ENCODE data around the gene GOSR2.
"Not testable (repeated sequence)": the region's sequence is repeated elsewhere in the genome, so short reads cannot be mapped to it uniquely, and the experiment has no call there.

Gene GOSR2

GRCh38 chr17:46930051-46930450, 7.1 kb downstream of the GOSR2 start:
- no peak for DNase-seq (ENCODE audit: low spot score)

- DNase-seq (ENCODE audit: low spot score), result no peak
Observed at GRCh38 chr17:46931596-46931995, 8.6 kb downstream of the GOSR2 start.

- DNase-seq (ENCODE audit: low spot score), result no peak
Observed at GRCh38 chr17:46935658-46936266, 12.8 kb downstream of the GOSR2 start.

DNA sequence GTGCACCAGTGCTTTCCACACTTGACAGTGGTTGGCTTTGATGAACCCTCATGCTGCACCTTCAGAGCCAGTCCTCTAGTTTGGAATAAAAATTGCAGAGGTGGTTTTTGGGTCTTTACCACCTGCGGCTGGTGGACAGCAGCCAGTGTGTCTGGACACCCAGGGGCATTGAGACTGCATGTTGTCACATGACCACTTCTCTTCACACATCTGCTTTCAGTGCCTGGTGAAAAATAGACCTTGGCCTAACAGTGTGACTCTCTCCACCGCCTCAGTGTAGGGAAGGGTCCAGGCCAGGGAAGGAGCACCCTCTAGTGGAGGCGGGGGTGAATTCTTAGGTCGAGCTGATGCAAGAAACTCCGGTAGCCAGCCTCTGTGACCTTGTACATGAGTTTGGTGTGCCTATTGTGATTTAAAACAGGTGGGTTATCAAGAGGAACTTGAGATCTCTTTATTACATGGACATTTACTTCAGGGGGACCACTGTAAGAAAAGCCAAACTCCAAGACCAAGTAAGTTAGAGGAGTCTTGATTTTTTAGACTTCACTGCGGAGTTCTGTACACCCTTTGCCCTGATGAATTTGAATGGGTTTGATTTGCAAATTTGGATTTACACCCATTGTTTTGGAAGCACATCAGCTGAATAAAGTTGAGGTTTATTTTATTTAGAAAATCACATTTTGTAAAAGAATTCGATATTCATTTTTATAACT, 17.9 kb downstream of the GOSR2 start:
- DNase-seq (ENCODE audit: low spot score), result peak; percentile 89

DNA sequence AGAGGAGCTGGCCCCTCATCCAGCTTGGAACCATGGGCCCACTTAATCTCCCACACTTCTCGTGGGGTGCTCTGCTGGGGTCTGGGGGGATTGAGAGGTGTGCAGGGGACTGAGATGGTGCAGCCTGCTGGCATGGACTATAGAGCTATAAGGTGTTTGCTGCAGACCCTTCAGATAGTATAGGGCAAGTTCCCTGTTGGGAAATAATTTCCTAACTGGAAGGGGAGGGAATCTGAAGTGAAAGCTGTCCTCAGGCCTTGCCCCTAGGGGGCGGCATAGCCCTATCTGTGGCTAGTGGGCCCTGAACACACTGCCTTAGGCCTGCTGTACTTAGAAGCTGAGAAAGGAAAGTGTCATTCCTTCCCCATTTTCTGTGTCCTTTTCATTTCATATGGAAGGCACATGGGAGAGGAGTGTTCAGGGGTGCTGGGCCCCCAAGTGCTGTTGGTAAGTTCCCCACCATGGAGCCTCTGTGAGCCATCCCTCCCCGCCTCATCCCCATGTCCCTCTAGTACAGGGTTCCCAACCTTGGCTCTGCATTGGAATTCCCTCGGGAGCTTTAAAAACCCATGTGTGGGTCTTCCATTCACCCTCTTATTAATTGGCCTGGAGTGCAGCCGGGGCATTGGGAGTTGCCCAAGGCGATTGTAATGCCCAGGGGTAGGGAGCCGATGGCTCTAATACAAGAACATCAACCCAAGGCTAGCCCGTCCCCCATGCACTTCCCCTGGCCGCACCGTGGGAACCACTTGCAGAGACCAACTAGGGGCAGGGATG, 19.7 kb downstream of the GOSR2 start:
- peak; percentile 74 for DNase-seq (ENCODE audit: low spot score)

DNA sequence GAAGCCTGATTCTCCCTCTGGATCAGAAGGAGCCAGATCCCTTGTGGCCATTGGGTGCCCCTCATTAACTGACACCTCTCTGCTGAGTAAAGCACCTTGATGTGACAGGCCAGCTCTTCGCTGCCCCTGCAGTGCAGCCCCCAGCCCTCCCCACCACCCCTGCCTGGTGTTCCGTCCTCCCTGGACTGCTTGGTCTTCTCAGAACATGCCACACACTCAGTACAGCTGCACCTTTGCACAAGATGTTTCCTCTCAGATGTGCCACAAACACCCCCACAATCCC, 20.2 kb downstream of the GOSR2 start:
- DNase-seq (ENCODE audit: low spot score), result no peak

GRCh38 chr17:46943501-46944393, 20.8 kb downstream of the GOSR2 start:
- DNase-seq (ENCODE audit: low spot score), result no peak

- DNase-seq (ENCODE audit: low spot score), result no peak
Observed at GRCh38 chr17:46944931-46945330, 22.0 kb downstream of the GOSR2 start.

DNA sequence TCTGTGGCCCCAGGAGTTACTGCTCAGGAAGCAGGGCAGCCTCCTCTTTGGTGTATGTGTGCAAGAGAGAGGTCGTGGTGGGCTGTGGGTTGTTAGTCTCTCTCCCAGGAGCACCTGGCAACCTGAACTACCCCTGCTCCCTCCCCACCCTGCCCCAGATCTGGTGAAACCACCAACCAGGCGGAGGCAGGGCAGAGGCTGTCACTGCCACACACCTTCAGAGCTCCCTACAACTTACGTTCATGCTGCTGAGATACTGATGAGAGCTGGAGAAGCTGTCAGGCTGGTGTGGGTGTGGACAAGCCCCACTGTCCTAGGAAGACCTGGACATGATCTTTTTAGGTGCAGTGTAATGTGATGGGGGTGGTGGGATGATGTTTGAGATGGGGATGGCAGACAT, 24.3 kb downstream of the GOSR2 start:
- no peak for DNase-seq (ENCODE audit: low spot score)

GRCh38 chr17:46948544-46948943, 25.6 kb downstream of the GOSR2 start:
- no peak for DNase-seq (ENCODE audit: low spot score)

DNA sequence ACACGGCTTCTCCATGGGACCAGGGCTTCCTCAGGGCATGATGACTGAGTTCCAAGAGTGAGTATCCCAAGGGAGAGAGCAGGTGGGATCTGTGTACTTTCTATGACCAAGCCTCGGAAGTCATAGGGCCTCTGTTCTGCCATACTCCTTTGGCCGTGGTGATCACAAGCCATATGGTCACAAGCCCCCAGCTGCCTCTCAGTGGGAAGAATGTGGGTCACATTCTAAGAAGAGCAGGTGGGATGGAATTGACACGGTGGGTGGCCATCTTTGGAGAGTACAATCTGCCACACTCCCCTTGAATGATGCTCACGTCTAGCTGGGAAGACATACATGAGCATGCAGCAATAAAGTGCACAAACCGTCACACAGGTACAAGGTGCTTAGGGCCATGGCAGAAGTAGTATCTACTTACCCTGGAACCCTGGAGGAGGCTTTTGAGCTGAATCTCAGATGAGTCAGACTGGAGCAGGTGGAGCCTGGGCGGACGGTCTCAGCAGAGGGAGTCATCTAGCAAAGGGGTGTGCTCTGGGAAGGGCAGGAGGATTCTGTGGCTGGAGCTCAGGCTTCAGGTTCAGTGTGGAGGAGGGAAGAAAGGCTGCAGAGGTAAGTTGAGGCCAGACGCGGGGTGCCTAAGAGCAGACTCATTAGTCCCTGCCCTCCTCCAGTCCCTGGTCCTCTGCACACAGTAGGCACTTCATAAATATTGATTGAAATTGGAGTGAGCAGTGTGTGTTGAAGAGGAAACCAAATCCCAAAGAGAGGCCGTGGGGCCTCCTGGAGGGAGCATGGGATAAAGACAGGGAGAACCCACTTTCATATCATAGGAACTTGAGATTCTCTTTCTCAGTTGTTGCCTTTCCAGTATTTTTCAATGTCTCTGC, 26.6 kb downstream of the GOSR2 start:
- DNase-seq (ENCODE audit: low spot score), result no peak

DNA sequence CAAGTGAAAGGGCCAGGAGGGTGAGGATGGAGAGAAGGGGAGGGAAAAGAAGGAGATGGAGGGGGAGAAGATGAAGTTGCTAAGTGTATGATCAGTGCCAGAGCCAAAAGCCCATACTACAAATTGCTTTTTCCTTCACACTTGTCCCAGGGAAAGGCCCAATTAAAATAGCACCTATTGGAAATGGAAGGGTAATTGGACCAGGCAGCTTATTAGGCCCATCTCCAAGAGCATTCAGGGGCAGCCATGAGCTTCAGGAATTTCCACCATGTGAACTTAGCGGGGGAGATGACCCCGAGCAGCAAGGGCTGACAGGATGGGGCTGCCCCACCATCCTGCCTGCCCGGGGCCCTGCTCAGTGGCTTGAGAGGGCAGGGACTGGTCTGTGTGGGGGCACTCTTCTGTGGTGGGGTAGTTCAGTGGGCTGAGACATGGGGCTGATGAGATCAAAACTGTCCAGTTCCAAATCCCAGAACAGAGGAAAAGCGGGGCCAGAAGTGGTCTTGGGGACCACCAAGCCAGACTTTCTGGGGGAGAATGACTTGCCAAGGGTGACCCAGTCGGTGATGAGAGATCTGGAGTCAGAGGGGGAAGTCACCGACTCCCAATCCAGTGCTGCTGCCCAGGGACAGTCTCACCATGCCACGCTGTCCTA, 27.5 kb downstream of the GOSR2 start:
- DNase-seq (ENCODE audit: low spot score), result no peak

GRCh38 chr17:46950997-46951621, 28.1 kb downstream of the GOSR2 start:
- no peak for DNase-seq (ENCODE audit: low spot score)

GRCh38 chr17:46951706-46952105, 28.7 kb downstream of the GOSR2 start:
- DNase-seq (ENCODE audit: low spot score), result no peak

GRCh38 chr17:46952115-46952514, 29.2 kb downstream of the GOSR2 start:
- DNase-seq (ENCODE audit: low spot score), result no peak

- DNase-seq (ENCODE audit: low spot score), result not testable (repeated sequence)
Observed at GRCh38 chr17:46953191-46953590, 30.2 kb downstream of the GOSR2 start.

GRCh38 chr17:46958041-46958591, 35.2 kb downstream of the GOSR2 start:
- no peak for DNase-seq (ENCODE audit: low spot score)

GRCh38 chr17:46960152-46960551, 37.2 kb downstream of the GOSR2 start:
- no peak for DNase-seq (ENCODE audit: low spot score)

DNA sequence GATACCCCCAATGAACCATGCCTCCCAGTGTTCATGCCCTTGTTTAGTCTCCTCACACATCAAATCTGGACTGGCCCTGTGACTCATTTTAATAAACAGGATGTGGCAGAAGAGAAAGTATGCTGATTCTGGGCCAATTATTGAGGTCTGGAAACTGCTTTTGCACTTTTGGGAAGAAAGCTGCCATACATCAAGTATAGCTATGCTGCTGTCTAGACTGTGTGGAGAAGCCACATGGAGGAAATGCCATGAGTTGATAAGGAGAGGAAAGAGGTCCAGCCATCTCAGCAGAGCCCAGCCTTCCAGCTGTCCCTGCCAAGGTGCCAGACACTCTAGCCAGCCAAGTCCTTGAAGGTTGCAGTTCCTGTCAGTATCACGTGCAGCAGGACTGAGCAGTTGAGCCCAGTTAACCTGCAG, 39.4 kb downstream of the GOSR2 start:
- DNase-seq (ENCODE audit: low spot score), result no peak

- DNase-seq (ENCODE audit: low spot score), result no peak
Observed at GRCh38 chr17:46963571-46963970, 40.6 kb downstream of the GOSR2 start.

All from germinal center (tissue), 1 donor.